ENCODE data around the gene RFT1. TPM values are rescaled to one million over a fixed set of nuclear protein-coding genes. Genes with fewer than 3 reads are reported as not detected.

RFT1 gene
- total and polyA plus RNA-seq, 2 donors (not counting 3 experiments of a cell fraction or from before 2014, with no cell fraction given) = 29.8 to 39.9 TPM

DNA sequence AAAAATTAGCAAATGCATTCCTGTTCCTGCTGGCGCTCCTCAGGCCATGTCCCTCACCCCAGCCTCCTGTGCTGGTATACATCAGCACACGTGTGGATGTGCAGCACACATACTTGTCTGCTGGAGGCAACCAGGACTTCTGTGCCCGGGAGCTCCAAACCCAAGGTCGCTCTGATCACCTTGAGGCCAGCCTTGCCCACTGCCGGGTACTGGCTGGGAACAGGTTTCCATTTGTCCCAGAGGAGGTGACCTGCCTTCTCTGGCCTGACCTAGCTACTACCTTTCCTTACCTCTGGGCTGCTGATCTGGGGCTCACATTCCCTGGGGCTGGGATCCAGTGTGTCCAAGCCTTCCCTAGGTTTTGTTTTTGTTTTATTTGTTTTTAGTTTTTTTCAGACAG lies 42.9 kb upstream of the RFT1 start:
- dilution Hi-C loops (cut with MboI; ENCODE audit: extremely low pct_ligation_motif_present, low sequenced_read_pairs) (no loop called here), intact Hi-C loops (cut with micrococcal nuclease) (no loop called here)
- H3K27me3 ChIP-seq (ENCODE audit: control insufficient read depth in 2 of 2, insufficient read depth in 2 of 2, low read length in 2 of 2) = no peaks in the 10 kb centered on the region
- DNase-seq (ENCODE audit: low read depth, low spot score) (no peak), FAIRE-seq (no peak)
- no peaks in the 10 kb centered on the region for H3K79me2 ChIP-seq (ENCODE audit: control insufficient read depth, insufficient read depth, low read length)
- peaks cover 3% of the 10 kb centered on the region for H3K4me1 ChIP-seq (ENCODE audit: control insufficient read depth, extremely low read depth, insufficient read depth, low read length)
- BruUV-seq (replicated peaks) = no TSS peak
- no peak overlapping the region for H3K4me2 ChIP-seq (ENCODE audit: insufficient read depth, low read length)
- CTCF ChIA-PET = interaction anchor here (1.1 kb wide), 1 partner anchor 39 kb away, joined by 3 read pairs; no protein-coding TSS in a partner anchor
- H3K9me3 ChIP-seq (replicated peaks; ENCODE audit: control insufficient read depth, insufficient read depth, low read length) = no peaks in the 10 kb centered on the region
- H2AFZ ChIP-seq (ENCODE audit: low read depth, low read length) = no peak overlapping the region
- H3K4me3 ChIP-seq (replicated peaks in 1 of 3; ENCODE audit: insufficient read depth in 1 of 3, low read depth in 1 of 3, low read length in 3 of 3) = no peak overlapping the region
- TF ChIP-seq FOS (IDR thresholded peaks at IDR 0.05; ENCODE audit: borderline replicate concordance, insufficient read depth, low read length) (no peak), GATA2 (IDR thresholded peaks at IDR 0.05; ENCODE audit: insufficient read depth, insufficient read length, low read depth, low read length) (no peak), MYC (IDR thresholded peaks at IDR 0.05; ENCODE audit: low read depth, low read length) (no peak)
- H3K9ac ChIP-seq (replicated peaks; ENCODE audit: extremely low read depth, insufficient read depth, low read length) = no peak overlapping the region
- H4K20me1 ChIP-seq (replicated peaks; ENCODE audit: control insufficient read depth, extremely low read depth, insufficient read depth, low read length) = no peaks in the 10 kb centered on the region
- POLR2A ChIA-PET = no interaction called here
- no peaks in the 10 kb centered on the region for H3K36me3 ChIP-seq (ENCODE audit: control insufficient read depth in 2 of 2, extremely low read depth in 1 of 2, insufficient read depth in 2 of 2, low read length in 2 of 2)
- H3K9me1 ChIP-seq (replicated peaks; ENCODE audit: control insufficient read depth, extremely low read depth, insufficient read depth, low read length) = no peaks in the 10 kb centered on the region
- H3K27ac ChIP-seq (ENCODE audit: insufficient read depth, low read depth, low read length) = no peak overlapping the region

DNA sequence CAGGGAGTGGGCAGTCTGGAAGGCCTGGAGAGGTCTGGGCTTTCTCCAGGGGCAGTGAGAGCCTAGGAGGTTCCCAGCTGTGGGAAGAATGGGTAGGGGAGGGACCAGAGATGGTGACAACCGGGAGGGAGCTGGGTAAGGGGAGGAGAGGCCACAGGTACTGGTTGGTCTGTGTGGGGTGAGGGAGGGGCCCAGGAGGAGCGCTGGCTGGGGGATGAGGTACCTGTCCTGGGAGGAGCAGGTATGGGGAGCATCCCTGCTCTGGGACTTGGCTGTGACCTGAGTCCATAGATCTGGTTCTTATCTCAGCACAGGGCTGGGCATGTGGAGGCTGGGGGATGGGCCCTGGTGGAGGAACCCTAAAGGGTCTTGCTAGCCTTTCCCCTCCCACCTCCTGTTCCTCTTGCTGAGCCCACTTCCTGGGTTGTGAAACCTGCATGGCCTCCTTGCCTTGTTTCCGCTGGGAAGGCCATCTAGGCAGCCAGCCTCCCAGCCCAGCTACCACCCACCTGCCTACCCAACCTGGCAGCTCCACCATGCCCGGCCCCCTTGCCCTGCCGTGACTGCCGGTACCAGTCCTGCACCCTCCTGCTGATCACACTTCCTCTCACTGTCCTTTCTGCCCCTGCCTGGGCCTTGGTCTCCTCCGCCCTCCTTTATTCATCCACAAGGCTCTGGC lies 41.7 kb upstream of the RFT1 start:
- Histone ChIP-seq H3K27ac (ENCODE audit: insufficient read depth, low read depth, low read length) (no peak overlapping the region), H3K4me3 (replicated peaks in 1 of 3; ENCODE audit: insufficient read depth in 1 of 3, low read depth in 1 of 3, low read length in 3 of 3) (no peak overlapping the region), H3K9me3 (replicated peaks; ENCODE audit: control insufficient read depth, insufficient read depth, low read length) (no peaks in the 10 kb centered on the region), H3K4me2 (ENCODE audit: insufficient read depth, low read length) (no peak overlapping the region), H3K4me1 (ENCODE audit: control insufficient read depth, extremely low read depth, insufficient read depth, low read length) (peaks cover 8% of the 10 kb centered on the region), H4K20me1 (replicated peaks; ENCODE audit: control insufficient read depth, extremely low read depth, insufficient read depth, low read length) (no peaks in the 10 kb centered on the region), H3K27me3 (ENCODE audit: control insufficient read depth in 2 of 2, insufficient read depth in 2 of 2, low read length in 2 of 2) (no peaks in the 10 kb centered on the region), H3K79me2 (ENCODE audit: control insufficient read depth, insufficient read depth, low read length) (peaks cover 3% of the 10 kb centered on the region), H3K9ac (replicated peaks; ENCODE audit: extremely low read depth, insufficient read depth, low read length) (no peak overlapping the region), H3K9me1 (replicated peaks; ENCODE audit: control insufficient read depth, extremely low read depth, insufficient read depth, low read length) (no peaks in the 10 kb centered on the region), H2AFZ (ENCODE audit: low read depth, low read length) (no peak overlapping the region), H3K36me3 (ENCODE audit: control insufficient read depth in 2 of 2, extremely low read depth in 1 of 2, insufficient read depth in 2 of 2, low read length in 2 of 2) (no peaks in the 10 kb centered on the region)
- no peak for DNase-seq (ENCODE audit: low read depth, low spot score)
- FAIRE-seq = no peak
- no peak for TF ChIP-seq MYC (IDR thresholded peaks at IDR 0.05; ENCODE audit: low read depth, low read length)
- TF ChIP-seq POLR2AphosphoS5 (IDR thresholded peaks at IDR 0.05; ENCODE audit: insufficient read depth, low read depth, low read length) = no peak
- no peak for TF ChIP-seq GATA2 (IDR thresholded peaks at IDR 0.05; ENCODE audit: insufficient read depth, insufficient read length, low read depth, low read length)
- TF ChIP-seq, protein P1, sequence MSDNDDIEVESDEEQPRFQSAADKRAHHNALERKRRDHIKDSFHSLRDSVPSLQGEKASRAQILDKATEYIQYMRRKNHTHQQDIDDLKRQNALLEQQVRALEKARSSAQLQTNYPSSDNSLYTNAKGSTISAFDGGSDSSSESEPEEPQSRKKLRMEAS (IDR thresholded peaks at IDR 0.05; ENCODE audit: insufficient read depth, insufficient read length) = no peak
- no peak for TF ChIP-seq FOS (IDR thresholded peaks at IDR 0.05; ENCODE audit: borderline replicate concordance, insufficient read depth, low read length)
- no peak for TF ChIP-seq POLR2A (IDR thresholded peaks at IDR 0.05; ENCODE audit: low read depth, low read length)
- no peak for TF ChIP-seq JUN (IDR thresholded peaks at IDR 0.05; ENCODE audit: borderline replicate concordance, insufficient read depth, insufficient read length, low read depth)
- no peak for TF ChIP-seq EZH2 (IDR thresholded peaks at IDR 0.05; ENCODE audit: borderline replicate concordance, low read depth, low read length, severe bottlenecking)
- TF ChIP-seq, protein P2, sequence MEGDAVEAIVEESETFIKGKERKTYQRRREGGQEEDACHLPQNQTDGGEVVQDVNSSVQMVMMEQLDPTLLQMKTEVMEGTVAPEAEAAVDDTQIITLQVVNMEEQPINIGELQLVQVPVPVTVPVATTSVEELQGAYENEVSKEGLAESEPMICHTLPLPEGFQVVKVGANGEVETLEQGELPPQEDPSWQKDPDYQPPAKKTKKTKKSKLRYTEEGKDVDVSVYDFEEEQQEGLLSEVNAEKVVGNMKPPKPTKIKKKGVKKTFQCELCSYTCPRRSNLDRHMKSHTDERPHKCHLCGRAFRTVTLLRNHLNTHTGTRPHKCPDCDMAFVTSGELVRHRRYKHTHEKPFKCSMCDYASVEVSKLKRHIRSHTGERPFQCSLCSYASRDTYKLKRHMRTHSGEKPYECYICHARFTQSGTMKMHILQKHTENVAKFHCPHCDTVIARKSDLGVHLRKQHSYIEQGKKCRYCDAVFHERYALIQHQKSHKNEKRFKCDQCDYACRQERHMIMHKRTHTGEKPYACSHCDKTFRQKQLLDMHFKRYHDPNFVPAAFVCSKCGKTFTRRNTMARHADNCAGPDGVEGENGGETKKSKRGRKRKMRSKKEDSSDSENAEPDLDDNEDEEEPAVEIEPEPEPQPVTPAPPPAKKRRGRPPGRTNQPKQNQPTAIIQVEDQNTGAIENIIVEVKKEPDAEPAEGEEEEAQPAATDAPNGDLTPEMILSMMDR (IDR thresholded peaks at IDR 0.05; ENCODE audit: extremely low read depth in 1 of 2, insufficient read depth in 1 of 2, low read depth in 1 of 2, low read length in 2 of 2) = no peak
- dilution Hi-C loops (cut with MboI; ENCODE audit: extremely low pct_ligation_motif_present, low sequenced_read_pairs) (no loop called here), intact Hi-C loops (cut with micrococcal nuclease) (no loop called here)
- ChIA-PET POLR2A (no interaction called here), CTCF (no interaction called here)
- BruUV-seq (replicated peaks) = no TSS peak
